Neural progenitor cell (in vitro differentiated cells): ENCODE results near the gene GLRX.

ENCODE experiments used
- CTCF ChIP-seq: fragments of 200-600 bp; sonication (generic); IDR thresholded peaks from 2 replicates; pipeline ENCODE4 v1.5.1; 2017; ENCODE audit warnings: antibody characterized with exemption, mild to moderate bottlenecking
- EZH2 ChIP-seq: fragments of 200-600 bp; sonication (generic); IDR thresholded peaks from 2 replicates; pipeline ENCODE4 v1.6.1; 2017; ENCODE audit warnings: antibody characterized with exemption, mild to moderate bottlenecking, moderate library complexity
- EZH2phosphoT487 ChIP-seq: fragments of 200-600 bp; sonication (generic); IDR thresholded peaks from 2 replicates; pipeline ENCODE4 v1.6.1; 2017; ENCODE audit warnings: antibody characterized with exemption

GRCh38 chr5:95808686-95809413, 13.7 kb downstream of the GLRX start:
- TF ChIP-seq CTCF (no peak), EZH2 (no peak), EZH2phosphoT487 (no peak)
